ENCODE data around the gene OSBPL6. TPM values are rescaled to one million over a fixed set of nuclear protein-coding genes. Genes with fewer than 3 reads are reported as not detected.

Gene OSBPL6
- total and polyA plus RNA-seq, 2 of the 13 experiments (the other 11 are each of a cell fraction or from before 2014, with no cell fraction given): 0.03 to 0.11 TPM

DNA sequence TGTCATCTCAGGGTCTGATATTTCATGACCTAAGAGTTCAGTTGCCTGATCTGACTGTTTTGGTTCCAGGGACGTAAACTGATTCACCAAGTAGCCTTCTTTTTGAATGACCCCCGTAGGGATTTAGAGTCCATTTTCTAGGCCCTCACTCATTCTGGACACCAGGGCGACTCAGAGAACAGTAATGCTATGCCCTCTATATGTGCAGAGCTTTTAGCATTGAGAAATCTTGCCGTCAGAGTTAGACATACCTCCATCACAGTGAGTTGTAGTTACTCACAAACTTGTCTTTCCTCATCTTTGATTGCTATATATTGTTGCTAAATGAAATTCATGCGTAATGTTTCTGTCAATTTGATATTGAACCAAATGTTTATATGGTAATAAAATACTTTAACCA lies 92.3 kb downstream of the OSBPL6 start:
- BruUV-seq (replicated peaks): no TSS peak
- ChIA-PET POLR2A (no interaction called here), CTCF (ENCODE audit: low intra/inter-chr PET ratio, low total read pairs) (no interaction called here)
- 27% methylated on average over 5 of the region's 5 CpGs for WGBS (ENCODE audit: low lambda C conversion rate)
- intact Hi-C loops (cut with micrococcal nuclease; ENCODE audit: unreplicated experiment) (no loop called here), in situ Hi-C loops (cut with HindIII; ENCODE audit: extremely low pct_ligation_motif_present, low pct_unique_long_range_greater_than_20kb) (no loop called here)
- Histone ChIP-seq H3K79me2 (ENCODE audit: insufficient read depth, low read length) (no peaks in the 10 kb centered on the region), H3K9ac (ENCODE audit: insufficient read depth, low read depth, low read length) (no peak overlapping the region), H4K20me1 (ENCODE audit: insufficient read depth, low read length) (no peaks in the 10 kb centered on the region), H3K27ac (ENCODE audit: extremely low read length, insufficient read depth, low read length) (no peak overlapping the region), H3K36me3 (replicated peaks in 1 of 2; ENCODE audit: control insufficient read depth in 1 of 2, insufficient read depth in 2 of 2, low read length in 2 of 2) (no peaks in the 10 kb centered on the region), H3K4me3 (replicated peaks in 1 of 3; ENCODE audit: insufficient read depth in 1 of 3, low read depth in 2 of 3, low read length in 3 of 3) (no peak overlapping the region), H3K4me2 (ENCODE audit: low read depth, low read length) (no peak overlapping the region), H3K9me3 (ENCODE audit: low read length) (no peaks in the 10 kb centered on the region), H2AFZ (ENCODE audit: low read length) (no peak overlapping the region), H3K27me3 (ENCODE audit: control insufficient read depth in 1 of 2, insufficient read depth in 2 of 2, low read length in 2 of 2) (no peaks in the 10 kb centered on the region), H3K4me1 (ENCODE audit: insufficient read depth, low read length) (no peaks in the 10 kb centered on the region)
- ATAC-seq (no peak), DNase-seq (ENCODE audit: low spot score) (no peak), FAIRE-seq (no peak)
- TF ChIP-seq ZNF674 (CRISPR knock-in tag; IDR thresholded peaks at IDR 0.05; ENCODE audit: low read depth): no peak
- TF ChIP-seq SALL2 (CRISPR knock-in tag; IDR thresholded peaks at IDR 0.05): no peak
- no peak for TF ChIP-seq MYC (CRISPR knock-in tag; IDR thresholded peaks at IDR 0.05; ENCODE audit: borderline replicate concordance)
- TF ChIP-seq, protein P1, sequence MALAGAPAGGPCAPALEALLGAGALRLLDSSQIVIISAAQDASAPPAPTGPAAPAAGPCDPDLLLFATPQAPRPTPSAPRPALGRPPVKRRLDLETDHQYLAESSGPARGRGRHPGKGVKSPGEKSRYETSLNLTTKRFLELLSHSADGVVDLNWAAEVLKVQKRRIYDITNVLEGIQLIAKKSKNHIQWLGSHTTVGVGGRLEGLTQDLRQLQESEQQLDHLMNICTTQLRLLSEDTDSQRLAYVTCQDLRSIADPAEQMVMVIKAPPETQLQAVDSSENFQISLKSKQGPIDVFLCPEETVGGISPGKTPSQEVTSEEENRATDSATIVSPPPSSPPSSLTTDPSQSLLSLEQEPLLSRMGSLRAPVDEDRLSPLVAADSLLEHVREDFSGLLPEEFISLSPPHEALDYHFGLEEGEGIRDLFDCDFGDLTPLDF (CRISPR knock-in tag; IDR thresholded peaks at IDR 0.05): no peak
- no peak for TF ChIP-seq NRL (CRISPR knock-in tag; IDR thresholded peaks at IDR 0.05; ENCODE audit: borderline replicate concordance)

GRCh38 chr2:178287652-178288344 lies 93.5 kb downstream of the OSBPL6 start:
- Histone ChIP-seq H3K4me1 (ENCODE audit: insufficient read depth, low read length) (no peaks in the 10 kb centered on the region), H4K20me1 (ENCODE audit: insufficient read depth, low read length) (no peaks in the 10 kb centered on the region), H3K9me3 (ENCODE audit: low read length) (no peaks in the 10 kb centered on the region), H3K27me3 (ENCODE audit: control insufficient read depth in 1 of 2, insufficient read depth in 2 of 2, low read length in 2 of 2) (no peaks in the 10 kb centered on the region), H3K9ac (ENCODE audit: insufficient read depth, low read depth, low read length) (no peak overlapping the region), H3K79me2 (ENCODE audit: insufficient read depth, low read length) (no peaks in the 10 kb centered on the region), H3K4me2 (ENCODE audit: low read depth, low read length) (no peak overlapping the region), H3K4me3 (replicated peaks in 1 of 3; ENCODE audit: insufficient read depth in 1 of 3, low read depth in 2 of 3, low read length in 3 of 3) (no peak overlapping the region), H2AFZ (ENCODE audit: low read length) (no peak overlapping the region), H3K27ac (ENCODE audit: extremely low read length, insufficient read depth, low read length) (no peak overlapping the region), H3K36me3 (replicated peaks in 1 of 2; ENCODE audit: control insufficient read depth in 1 of 2, insufficient read depth in 2 of 2, low read length in 2 of 2) (no peaks in the 10 kb centered on the region)
- in situ Hi-C loops (cut with HindIII; ENCODE audit: extremely low pct_ligation_motif_present, low pct_unique_long_range_greater_than_20kb): no loop called here
- no TSS peak for BruUV-seq (replicated peaks)
- WGBS (ENCODE audit: low lambda C conversion rate): 4% methylated on average over 3 of the region's 3 CpGs
- ATAC-seq (no peak), FAIRE-seq (no peak), DNase-seq (ENCODE audit: low spot score) (no peak)
- POLR2A ChIA-PET: no interaction called here
- CTCF ChIA-PET (ENCODE audit: low intra/inter-chr PET ratio, low total read pairs): no interaction called here
- intact Hi-C loops (cut with micrococcal nuclease; ENCODE audit: unreplicated experiment): no loop called here
- TF ChIP-seq ZNF232 (CRISPR knock-in tag; IDR thresholded peaks at IDR 0.05; ENCODE audit: borderline replicate concordance): no peak
- no peak for TF ChIP-seq MEF2D (CRISPR knock-in tag; IDR thresholded peaks at IDR 0.05)
- no peak for TF ChIP-seq SYNCRIP (IDR thresholded peaks at IDR 0.05; ENCODE audit: insufficient read depth, low read depth, low read length)
- TF ChIP-seq ZFYVE20 (CRISPR knock-in tag; IDR thresholded peaks at IDR 0.05; ENCODE audit: borderline replicate concordance, low read depth): no peak
- no peak for TF ChIP-seq ZNF18 (CRISPR knock-in tag; IDR thresholded peaks at IDR 0.05; ENCODE audit: insufficient replicate concordance)
- no peak for TF ChIP-seq CENPBD1 (CRISPR knock-in tag; IDR thresholded peaks at IDR 0.05; ENCODE audit: borderline replicate concordance, low read depth)
- TF ChIP-seq NKX3-1 (CRISPR knock-in tag; IDR thresholded peaks at IDR 0.05): no peak
- TF ChIP-seq ZNF292 (CRISPR knock-in tag; IDR thresholded peaks at IDR 0.05; ENCODE audit: borderline replicate concordance, low read depth): no peak
- TF ChIP-seq ZBTB7B (CRISPR knock-in tag; IDR thresholded peaks at IDR 0.05): no peak
- TF ChIP-seq HNRNPK (IDR thresholded peaks at IDR 0.05; ENCODE audit: low read depth, low read length, poor library complexity, severe bottlenecking): no peak
- TF ChIP-seq ZNF143 (CRISPR knock-in tag; IDR thresholded peaks at IDR 0.05): no peak
